Stimulated activated CD4-positive, alpha-beta T cell treated with anti-CD3 and anti-CD28 coated beads, Interleukin-1b, Interleukin-23, amount 100 ng/mL, for 1 hour (primary cell): ENCODE data around the gene AFP.

Experiments
- DNase-seq, 2 donors: peaks; one replicate each; pipeline ENCODE4 v3.0.0-alpha.2; 2020; ENCODE audit warnings: low read depth in 2 of 2

The AFP gene

GRCh38 chr4:73460913-73461522 is 25.0 kb downstream of the AFP start:
- DNase-seq: no peak

DNA sequence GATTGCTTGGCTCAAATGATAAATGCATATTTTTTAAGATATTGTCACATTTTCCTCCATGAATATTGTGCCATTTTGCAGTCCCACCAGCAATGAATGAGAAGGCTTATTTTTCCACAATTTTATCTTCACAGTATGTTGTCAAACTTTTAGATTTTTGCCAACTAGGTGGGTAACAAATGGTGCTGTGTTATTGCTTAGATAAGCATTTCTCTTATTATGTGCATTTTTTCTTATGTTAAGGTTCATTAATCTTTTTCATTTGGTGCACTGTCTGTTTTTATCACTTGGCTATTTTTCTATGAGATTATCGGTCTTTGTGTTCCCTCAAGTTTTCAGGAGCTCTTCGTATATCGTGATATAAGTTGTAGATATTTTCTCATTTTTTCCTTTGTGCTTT is 32.1 kb downstream of the AFP start:
- no peak for DNase-seq

DNA sequence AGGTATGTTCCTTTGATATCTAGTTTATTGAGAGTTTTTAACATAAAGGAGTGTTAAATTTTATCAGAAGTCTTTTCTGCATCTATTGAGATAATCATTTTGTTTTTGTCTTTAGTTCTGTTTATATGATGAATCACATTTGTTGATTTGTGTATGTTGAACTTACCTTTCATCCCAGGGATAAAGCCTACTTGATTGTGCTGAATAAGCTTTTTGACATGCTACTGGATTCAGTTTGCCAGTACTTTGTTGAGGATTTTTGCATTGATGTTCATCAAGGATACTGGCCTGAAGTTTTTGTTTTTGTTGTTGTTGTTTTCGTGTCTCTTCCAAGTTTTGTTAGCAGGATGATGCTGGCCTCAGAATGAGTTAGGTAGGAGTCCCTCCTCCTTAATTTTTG is 34.7 kb downstream of the AFP start:
- DNase-seq: no peak

GRCh38 chr4:73477176-73477575 is 41.2 kb downstream of the AFP start:
- no peak for DNase-seq

GRCh38 chr4:73479323-73479722 is 43.3 kb downstream of the AFP start:
- no peak for DNase-seq

DNA sequence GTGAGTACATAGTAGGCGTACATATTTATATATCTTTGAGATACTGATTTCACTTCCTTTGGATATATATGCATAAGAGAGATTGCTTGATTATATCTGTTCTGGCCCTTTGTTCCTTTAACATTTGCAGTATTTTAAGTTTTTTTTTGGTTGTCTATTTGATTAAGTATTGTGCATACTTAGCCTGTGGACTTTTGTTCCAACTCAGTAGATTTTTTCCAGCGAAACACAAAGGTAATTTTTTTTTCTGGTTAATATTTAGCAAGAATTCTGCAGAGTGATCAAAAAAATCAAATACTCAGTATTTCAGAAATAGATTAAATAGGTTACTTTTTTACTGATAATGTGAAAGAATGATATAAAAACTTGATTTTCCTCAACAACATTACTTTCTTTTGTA is 45.3 kb downstream of the AFP start, which contains the start of gene AFM:
TSS of gene AFM (plus strand) at position 388 of the 400 bp plus-strand sequence. CDS start 31 bp downstream, outside the sequence.
- DNase-seq: no peak

DNA sequence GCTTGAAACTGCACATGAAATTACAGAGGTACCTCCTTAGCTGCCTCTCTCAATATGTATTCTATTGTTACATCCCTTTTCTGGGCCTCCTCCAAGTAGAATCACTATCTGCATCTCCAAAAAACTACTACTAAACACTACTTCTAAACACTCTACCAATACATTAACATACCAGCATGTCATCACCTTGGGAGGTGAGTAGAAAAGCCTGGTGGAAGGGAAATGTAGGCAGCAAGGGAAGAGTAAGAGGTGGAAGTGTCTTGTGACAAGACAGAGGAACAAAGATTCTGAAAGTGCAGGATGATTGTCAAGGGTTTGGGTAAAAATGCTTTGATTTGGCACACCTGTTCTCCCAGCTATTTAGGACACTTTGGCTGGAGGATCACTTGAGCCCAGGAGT is 49.1 kb downstream of the AFP start:
- DNase-seq: no peak

DNA sequence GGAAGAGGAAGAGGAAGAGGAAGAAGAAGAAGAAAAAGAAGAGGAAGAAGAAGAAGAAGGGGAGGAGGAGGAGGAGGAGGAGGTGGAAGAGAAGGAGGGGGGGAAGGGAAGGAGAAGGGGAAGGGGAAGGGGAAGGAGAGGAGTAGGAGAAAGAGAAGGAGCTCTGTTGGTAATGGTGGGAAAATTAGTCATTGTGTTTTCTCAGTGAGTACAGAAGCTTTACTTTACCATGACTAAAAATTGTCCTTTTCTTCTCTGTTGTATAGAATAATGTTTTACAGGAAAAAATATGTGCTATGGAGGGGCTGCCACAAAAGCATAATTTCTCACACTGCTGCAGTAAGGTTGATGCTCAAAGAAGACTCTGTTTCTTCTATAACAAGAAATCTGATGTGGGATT is 49.6 kb downstream of the AFP start:
- no peak for DNase-seq

GRCh38 chr4:73486497-73486896 is 50.5 kb downstream of the AFP start:
- DNase-seq: no peak

DNA sequence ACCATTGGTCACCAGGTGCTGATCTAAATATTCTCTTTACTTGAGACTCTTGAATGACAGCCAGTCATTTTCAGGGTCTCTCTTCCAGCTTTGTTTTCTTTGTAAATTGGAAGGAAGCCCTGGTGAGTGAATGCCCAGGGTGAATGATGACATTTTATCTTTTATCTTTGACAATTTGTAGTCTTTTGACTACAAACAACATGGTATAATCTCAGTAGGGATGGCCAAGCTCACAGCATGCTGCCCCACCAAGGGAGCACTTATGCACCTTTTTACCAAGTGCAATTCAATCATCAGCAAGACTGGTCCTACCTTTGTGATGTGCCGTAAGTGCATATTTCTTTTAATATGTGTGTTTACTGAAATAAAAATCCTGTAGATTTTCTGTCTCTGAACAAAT is 51.2 kb downstream of the AFP start:
- no peak for DNase-seq

DNA sequence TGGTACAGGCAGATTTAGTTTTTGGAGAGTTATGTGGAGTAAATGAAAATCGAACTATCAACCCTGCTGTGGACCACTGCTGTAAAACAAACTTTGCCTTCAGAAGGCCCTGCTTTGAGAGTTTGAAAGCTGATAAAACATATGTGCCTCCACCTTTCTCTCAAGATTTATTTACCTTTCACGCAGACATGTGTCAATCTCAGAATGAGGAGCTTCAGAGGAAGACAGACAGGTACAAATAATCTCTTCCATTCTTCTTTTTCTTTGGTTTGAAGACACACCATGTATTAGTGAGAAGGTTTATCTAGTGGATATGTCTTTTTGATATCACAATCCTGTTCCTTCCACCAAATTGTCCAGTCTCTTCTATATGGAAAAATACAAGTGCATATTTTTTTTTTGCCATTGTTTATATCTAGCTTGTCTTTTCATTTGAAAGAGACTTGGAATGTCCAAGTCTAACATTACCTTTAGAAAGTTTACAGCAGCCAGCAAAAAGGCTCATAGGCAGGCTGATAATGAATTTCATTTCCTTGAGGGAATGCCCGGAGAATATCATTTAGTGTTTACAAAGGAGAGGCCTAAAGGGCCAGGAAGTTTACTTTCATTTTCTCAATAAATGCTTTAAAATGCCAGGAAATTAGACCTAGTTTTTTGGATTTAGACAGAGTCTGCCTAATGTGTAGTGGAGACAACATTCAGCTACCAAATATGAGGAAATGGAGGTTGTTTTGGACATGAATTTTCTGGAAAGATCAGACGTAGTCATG is 64.2 kb downstream of the AFP start:
- no peak for DNase-seq

- no peak for DNase-seq
Measured at GRCh38 chr4:73501664-73502265, 65.7 kb downstream of the AFP start.

DNA sequence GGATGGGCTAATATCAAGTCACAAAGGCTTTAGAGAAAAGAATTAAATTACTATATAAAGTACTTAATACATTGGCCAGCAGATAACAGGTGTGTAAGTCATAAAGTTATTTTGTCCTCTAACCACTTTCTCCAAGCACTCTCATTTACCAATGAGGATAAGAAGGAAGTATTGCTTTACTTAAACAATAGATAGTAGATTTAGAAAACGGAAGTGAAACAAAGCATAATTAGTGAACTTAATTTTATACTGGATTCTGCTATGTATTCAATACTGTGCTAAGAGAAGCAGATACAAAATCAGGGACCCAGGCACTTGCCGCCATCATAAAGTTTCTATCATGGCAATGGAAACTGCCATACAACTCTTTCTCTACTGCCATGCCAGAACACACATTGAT is 69.5 kb downstream of the AFP start:
- no peak for DNase-seq
